ENCODE measurements around the gene LDLRAD4.

LDLRAD4 gene

DNA sequence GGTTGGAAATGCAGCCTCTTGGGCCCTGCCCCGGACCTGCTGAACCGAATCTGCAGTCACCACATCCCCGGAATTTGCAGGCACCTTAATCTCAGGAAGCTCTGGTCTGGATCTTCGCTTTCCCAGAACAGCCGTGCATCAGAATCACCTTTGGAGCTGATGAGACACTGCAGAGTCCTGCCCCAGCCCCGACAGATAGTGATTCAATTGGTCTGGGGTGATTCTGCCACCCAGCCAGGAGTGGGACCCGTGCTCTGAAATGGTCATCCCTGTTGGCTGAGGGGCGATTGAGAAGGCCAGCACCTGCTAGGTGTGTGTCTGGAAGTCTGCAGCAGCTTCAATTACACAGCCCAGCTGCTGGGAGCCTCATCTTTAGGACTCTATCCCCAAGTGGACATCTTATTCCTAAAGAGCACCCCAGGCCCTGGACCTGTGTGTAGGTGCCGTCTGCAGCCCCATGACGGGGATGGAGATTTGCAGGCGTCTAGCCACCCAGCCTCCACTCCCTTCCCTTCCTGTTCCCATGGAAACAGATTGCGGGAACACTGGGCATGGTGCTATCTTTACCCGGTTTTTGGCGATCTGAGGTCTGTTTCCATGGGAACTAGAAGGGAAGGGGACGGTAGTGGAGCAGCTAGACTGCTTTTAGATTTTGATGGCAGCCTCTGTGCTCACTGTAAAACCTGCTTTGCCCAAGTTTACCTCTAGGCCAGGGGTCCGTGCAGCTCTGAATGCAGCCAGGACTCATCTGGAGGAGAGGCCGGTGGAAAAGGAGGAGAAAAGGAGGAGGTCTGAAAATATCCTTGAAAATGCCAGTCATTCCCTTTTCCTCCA lies 156.1 kb downstream of the LDLRAD4 start:
- peak; percentile 15 to 67 for DNase-seq (ENCODE audit: low read depth in 2 of 2)
- TF ChIP-seq, protein P1, sequence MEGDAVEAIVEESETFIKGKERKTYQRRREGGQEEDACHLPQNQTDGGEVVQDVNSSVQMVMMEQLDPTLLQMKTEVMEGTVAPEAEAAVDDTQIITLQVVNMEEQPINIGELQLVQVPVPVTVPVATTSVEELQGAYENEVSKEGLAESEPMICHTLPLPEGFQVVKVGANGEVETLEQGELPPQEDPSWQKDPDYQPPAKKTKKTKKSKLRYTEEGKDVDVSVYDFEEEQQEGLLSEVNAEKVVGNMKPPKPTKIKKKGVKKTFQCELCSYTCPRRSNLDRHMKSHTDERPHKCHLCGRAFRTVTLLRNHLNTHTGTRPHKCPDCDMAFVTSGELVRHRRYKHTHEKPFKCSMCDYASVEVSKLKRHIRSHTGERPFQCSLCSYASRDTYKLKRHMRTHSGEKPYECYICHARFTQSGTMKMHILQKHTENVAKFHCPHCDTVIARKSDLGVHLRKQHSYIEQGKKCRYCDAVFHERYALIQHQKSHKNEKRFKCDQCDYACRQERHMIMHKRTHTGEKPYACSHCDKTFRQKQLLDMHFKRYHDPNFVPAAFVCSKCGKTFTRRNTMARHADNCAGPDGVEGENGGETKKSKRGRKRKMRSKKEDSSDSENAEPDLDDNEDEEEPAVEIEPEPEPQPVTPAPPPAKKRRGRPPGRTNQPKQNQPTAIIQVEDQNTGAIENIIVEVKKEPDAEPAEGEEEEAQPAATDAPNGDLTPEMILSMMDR (IDR thresholded peaks at IDR 0.05; ENCODE audit: low read depth, low read length): no peak
- no peak overlapping the region for H3K4me3 ChIP-seq (replicated peaks in 1 of 2; ENCODE audit: low read depth in 2 of 2, low read length in 2 of 2)

DNA sequence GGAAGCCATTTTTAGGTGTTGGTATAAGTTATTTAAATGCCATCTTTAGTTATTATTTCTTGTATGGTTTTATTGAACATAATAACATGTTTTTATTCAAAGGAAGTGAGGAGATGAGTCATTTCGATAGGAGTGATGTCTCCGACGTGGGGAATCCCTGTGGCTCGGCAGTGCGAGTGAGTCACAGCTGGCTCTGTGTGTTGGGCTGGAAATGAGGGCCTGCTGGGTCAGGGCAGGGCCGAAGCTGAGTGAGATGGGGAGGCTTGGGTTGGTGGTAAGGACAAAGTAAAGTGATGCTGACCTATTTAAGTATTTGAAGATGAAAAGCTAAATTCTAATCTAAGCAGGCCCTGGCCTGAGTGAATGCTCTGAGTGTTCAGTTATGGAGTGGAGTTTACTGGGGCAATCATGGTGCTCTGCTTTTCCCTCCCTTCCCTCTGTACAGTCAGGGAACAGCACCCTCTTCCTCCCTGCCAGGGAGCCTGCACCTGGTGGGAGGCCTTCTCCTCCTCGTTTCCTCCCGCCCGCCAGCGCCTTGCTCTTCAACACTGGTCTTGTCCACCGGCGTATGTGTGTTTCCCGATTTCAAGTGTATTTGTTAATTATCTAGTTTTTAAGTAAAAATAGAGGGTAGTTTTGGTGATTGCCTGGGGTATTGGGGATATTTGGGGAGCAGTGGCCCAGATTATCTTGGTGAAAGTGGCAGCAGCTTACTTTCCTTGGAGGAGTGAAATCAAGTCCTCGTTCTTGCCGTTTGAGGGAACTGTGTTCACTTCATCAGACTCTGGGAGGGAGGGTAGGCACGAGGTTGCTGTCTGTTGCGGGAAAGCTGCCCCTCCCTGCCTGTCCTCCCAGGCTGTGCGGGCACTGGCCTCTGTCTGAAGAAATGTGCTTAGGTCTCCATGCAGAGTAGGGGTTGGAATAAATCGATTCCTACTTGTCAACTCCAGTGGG lies 157.0 kb downstream of the LDLRAD4 start:
- TF ChIP-seq, protein P1 (IDR thresholded peaks at IDR 0.05; ENCODE audit: low read depth, low read length): no peak
- no peak overlapping the region for H3K4me3 ChIP-seq (replicated peaks in 1 of 2; ENCODE audit: low read depth in 2 of 2, low read length in 2 of 2)
- peak; percentile 83 to 86 for DNase-seq (ENCODE audit: low read depth in 2 of 2)

DNA sequence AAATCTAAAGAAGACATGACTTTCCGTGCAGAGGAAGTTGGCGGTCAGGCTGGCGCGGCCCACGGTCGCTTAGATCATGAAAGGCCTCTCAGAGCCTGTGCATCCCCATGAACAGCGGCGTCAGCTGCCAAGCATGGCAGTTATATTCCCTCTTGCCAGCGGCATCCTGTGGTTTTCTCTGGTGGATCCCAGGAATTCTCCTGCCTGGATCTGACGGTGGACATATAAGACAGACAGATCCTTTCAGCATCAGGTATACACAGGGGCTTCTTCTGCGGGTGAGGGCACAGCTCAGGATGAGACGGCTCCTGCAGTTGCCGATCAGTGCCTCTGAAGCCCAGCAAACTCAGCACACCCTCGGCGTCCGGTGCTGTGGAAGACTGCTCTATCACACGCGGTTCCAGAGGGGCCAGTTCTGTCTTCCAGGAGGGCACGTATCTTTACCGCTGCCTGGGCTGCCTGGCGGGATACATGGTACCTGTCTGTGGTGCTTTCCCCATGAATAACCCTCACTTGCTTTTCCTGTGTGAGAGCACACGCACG lies 157.8 kb downstream of the LDLRAD4 start:
- DNase-seq (ENCODE audit: low read depth in 2 of 2): no peak
- TF ChIP-seq, protein P1 (IDR thresholded peaks at IDR 0.05; ENCODE audit: low read depth, low read length): no peak
- H3K4me3 ChIP-seq (replicated peaks in 1 of 2; ENCODE audit: low read depth in 2 of 2, low read length in 2 of 2): no peak overlapping the region

DNA sequence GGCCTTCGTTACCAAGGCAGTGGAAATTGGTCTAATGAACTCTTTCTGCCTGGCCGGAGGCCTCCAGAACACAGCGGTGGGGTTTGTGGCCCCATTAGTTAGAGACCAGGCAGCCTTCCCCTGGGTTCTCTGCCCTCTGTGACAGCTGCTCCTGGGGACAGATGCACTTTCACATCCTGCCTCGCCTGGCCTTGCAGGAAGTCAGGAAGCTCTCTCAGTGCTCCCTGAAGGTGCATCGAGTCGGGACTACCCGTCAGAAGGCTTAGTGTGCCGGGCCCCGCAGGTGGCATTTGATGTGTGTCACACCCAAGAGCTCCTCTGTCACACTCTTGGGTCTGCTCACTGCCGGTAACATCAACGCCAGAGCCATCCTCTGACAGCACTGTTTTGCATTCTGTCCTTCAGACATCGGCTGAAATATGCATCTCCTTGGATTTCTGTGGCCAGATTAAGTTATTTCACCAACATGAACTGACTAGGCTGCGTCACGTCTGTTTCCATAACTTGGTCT lies 158.3 kb downstream of the LDLRAD4 start:
- no peak for DNase-seq (ENCODE audit: low read depth in 2 of 2)
- TF ChIP-seq, protein P1 (IDR thresholded peaks at IDR 0.05; ENCODE audit: low read depth, low read length): no peak
- H3K4me3 ChIP-seq (replicated peaks in 1 of 2; ENCODE audit: low read depth in 2 of 2, low read length in 2 of 2): no peak overlapping the region

DNA sequence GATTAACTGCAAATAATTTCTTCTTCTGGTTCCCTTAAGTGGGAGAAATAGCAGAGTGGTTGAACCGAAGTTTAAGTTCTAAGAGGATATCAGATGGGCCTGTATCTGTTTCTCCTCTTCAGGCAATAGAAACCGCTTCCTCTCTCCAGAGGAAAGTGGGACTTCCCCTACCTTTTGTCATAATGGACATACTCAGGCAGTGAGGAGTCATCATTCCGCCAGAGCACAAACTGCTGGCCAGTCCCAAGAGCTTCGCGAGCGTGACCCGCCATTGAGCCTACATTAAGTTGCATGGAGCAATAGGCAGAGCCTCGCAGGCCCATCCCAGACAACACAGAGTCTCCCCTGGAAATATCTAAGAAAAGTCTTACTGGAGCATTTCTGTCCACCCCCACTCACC lies 158.9 kb downstream of the LDLRAD4 start:
- peak in 1 of 2 donors; percentile 8 for DNase-seq (ENCODE audit: low read depth in 2 of 2)
- no peak overlapping the region for H3K4me3 ChIP-seq (replicated peaks in 1 of 2; ENCODE audit: low read depth in 2 of 2, low read length in 2 of 2)
- TF ChIP-seq, protein P1 (IDR thresholded peaks at IDR 0.05; ENCODE audit: low read depth, low read length): no peak

DNA sequence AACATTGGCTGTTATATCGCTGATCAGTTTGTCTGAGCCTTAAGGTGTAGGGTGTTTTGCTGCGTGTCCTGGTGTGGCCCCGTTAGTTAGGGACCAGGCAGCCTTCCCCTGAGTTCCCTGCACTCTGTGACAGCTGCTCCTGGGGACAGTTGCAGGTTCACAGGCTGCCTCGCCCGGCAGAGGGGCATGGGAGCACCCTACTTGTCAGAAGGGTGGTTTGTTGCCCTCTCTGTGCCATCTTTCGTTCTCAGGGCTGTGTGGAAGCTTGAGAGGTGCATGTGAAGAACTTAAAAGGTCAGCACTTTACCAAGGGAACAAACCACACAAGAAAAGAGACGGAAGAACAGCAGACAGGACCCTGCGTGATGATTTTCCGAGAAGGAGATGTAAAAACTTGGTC lies 159.6 kb downstream of the LDLRAD4 start:
- TF ChIP-seq, protein P1 (IDR thresholded peaks at IDR 0.05; ENCODE audit: low read depth, low read length): no peak
- no peak for DNase-seq (ENCODE audit: low read depth in 2 of 2)
- no peak overlapping the region for H3K4me3 ChIP-seq (replicated peaks in 1 of 2; ENCODE audit: low read depth in 2 of 2, low read length in 2 of 2)
